Esophagus muscularis mucosa (tissue), 4 donors: Measurements from ENCODE around the gene DNAJC5. TPM values are rescaled to one million over a fixed set of nuclear protein-coding genes. Genes with fewer than 3 reads are reported as not detected.

Source experiments
- DNase-seq: peaks from one replicate; pipeline ENCODE4 v3.0.0-alpha.2; 2017; ENCODE audit errors: extremely low spot score
- H3K27ac ChIP-seq, 4 donors: fragments of 200-600 bp; sonication (generic); replicated peaks in 1 of 4; 1 replicate in 3 of 4; 2 replicates in 1 of 4; pipeline ENCODE4 v1.5.1; 2016 to 2019; ENCODE audit warnings: mild to moderate bottlenecking in 1 of 4
- H3K27me3 ChIP-seq, 4 donors: fragments of 200-600 bp; sonication (generic); one replicate each; pipeline versions ENCODE4 v1.5.1 to v1.6.0; 2016 to 2019
- H3K36me3 ChIP-seq, 4 donors: fragments of 200-600 bp; sonication (generic); one replicate each; pipeline ENCODE4 v1.5.1; 2016 to 2019
- H3K4me1 ChIP-seq, 4 donors: fragments of 200-600 bp; sonication (generic); one replicate each; pipeline ENCODE4 v1.5.1; 2016 to 2019
- H3K4me3 ChIP-seq, 4 donors: fragments of 200-600 bp; sonication (generic); 1 replicate in 2 of 4; 2 replicates in 2 of 4; pipeline ENCODE4 v1.5.1; 2016 to 2019; ENCODE audit warnings: mild to moderate bottlenecking in 4 of 4, moderate library complexity in 1 of 4
- H3K9me3 ChIP-seq, 4 donors: fragments of 200-600 bp; sonication (generic); 1 replicate in 3 of 4; 2 replicates in 1 of 4; pipeline ENCODE4 v1.5.1; 2016 to 2019
- EP300 ChIP-seq: sonication (generic); formaldehyde crosslinking; IDR thresholded peaks from one replicate; pipeline ENCODE4 v1.6.1; 2017; ENCODE audit warnings: antibody characterized with exemption
- POLR2A ChIP-seq: fragments of 450-650 bp; IDR thresholded peaks from one replicate; pipeline ENCODE4 v1.6.1; 2017; ENCODE audit warnings: antibody characterized with exemption, moderate library complexity, mild to moderate bottlenecking, low read depth
- POLR2AphosphoS5 ChIP-seq, 2 donors: sonication (generic); formaldehyde crosslinking; IDR thresholded peaks; one replicate each; pipeline ENCODE4 v1.6.1; 2017; ENCODE audit warnings: antibody characterized with exemption in 2 of 2
- WGBS: methylation state at CpG from one replicate; pipeline ENCODE4 v1.1.5; 2018; 5-methylcytosine and 5-hydroxymethylcytosine counted together
- intact Hi-C: fragments of 100-400 bp; cut with DNase I; formaldehyde crosslinking; loops from one replicate; pipeline ENCODE4 v1.15.1; 2023
- total RNA-seq, 4 donors: library from RNA; depleted of rRNA; stranded (reverse); fragments of >200 nt; gene quantifications; one replicate each; pipeline versions ENCODE4 v1.1.0 to v1.2.1, GENCODE V29; 2016
- TF ChIP-seq, protein P1 (sequence below), 3 experiments: fragments of 200-600 bp in 2 of 3; fragments of 450-650 bp in 1 of 3; sonication (generic) in 2 of 3; IDR thresholded peaks; one replicate each; pipeline ENCODE4 v1.5.1; 2017 to 2019; ENCODE audit warnings: antibody characterized with exemption in 3 of 3, mild to moderate bottlenecking in 2 of 3, moderate library complexity in 1 of 3

The DNAJC5 gene
- total RNA-seq, 4 donors from 2014 or later = 39.5 to 64.9 (median 53.1) TPM

DNA sequence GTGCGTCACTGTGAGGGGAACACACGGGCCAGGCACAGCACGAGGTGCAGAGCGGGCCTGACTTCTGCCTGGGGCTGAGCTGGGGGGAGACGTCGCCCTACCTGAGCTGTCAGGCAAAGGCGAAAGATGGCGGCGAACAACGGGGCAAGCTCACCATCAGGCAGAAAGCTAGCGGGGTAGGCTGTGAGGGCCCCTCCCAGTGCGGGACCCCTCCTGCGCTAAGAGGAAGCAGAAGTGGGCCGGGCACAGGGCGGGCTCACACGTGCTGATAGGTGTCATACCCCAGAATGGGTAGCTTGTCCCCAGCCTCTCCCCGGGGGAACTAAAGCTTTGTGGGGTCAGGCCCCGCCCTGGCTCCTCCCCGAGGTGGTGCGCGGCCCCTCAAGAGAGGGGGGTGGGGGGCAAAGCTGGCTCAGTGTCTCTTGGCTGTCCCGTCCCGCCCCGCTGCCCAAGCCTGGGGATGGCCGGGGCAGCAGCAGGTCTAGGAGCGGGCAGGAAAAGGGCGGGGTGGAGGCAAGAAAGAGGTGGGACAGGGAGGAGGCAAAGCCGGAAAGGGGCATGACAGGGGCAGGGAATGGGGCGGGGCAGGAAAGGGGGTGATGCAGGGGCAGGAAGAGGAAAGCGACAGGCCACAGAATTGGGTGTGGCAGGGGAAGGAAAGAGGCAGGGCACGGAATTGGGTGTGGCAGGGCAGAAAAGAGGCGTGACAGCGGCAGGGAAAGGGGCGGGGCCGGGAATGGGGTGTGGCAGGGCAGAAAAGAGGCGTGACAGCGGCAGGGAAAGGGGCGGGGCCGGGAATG lies 46.6 kb downstream of the DNAJC5 start:
- peak overlapping the region in 3 of 4 donors; percentile 48 to 71 (median 49) for H3K27ac ChIP-seq
- H3K4me1 ChIP-seq = peaks cover 25 to 45% (median 31%) of the 10 kb centered on the region in 4 donors
- TF ChIP-seq POLR2AphosphoS5 (IDR thresholded peaks at IDR 0.05) (no peak), EP300 (no peak), POLR2A (no peak)
- TF ChIP-seq, protein P1, sequence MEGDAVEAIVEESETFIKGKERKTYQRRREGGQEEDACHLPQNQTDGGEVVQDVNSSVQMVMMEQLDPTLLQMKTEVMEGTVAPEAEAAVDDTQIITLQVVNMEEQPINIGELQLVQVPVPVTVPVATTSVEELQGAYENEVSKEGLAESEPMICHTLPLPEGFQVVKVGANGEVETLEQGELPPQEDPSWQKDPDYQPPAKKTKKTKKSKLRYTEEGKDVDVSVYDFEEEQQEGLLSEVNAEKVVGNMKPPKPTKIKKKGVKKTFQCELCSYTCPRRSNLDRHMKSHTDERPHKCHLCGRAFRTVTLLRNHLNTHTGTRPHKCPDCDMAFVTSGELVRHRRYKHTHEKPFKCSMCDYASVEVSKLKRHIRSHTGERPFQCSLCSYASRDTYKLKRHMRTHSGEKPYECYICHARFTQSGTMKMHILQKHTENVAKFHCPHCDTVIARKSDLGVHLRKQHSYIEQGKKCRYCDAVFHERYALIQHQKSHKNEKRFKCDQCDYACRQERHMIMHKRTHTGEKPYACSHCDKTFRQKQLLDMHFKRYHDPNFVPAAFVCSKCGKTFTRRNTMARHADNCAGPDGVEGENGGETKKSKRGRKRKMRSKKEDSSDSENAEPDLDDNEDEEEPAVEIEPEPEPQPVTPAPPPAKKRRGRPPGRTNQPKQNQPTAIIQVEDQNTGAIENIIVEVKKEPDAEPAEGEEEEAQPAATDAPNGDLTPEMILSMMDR (IDR thresholded peaks at IDR 0.05) = no peak
- intact Hi-C loops = no loop called here
- no peak for DNase-seq
- H3K4me3 ChIP-seq = no peak overlapping the region
- WGBS = 68% methylated on average over 37 of the region's 39 CpGs
- no peaks in the 10 kb centered on the region for H3K9me3 ChIP-seq
- no peaks in the 10 kb centered on the region for H3K27me3 ChIP-seq
- H3K36me3 ChIP-seq = peaks cover 38 to 84% (median 80%) of the 10 kb centered on the region in 4 donors

DNA sequence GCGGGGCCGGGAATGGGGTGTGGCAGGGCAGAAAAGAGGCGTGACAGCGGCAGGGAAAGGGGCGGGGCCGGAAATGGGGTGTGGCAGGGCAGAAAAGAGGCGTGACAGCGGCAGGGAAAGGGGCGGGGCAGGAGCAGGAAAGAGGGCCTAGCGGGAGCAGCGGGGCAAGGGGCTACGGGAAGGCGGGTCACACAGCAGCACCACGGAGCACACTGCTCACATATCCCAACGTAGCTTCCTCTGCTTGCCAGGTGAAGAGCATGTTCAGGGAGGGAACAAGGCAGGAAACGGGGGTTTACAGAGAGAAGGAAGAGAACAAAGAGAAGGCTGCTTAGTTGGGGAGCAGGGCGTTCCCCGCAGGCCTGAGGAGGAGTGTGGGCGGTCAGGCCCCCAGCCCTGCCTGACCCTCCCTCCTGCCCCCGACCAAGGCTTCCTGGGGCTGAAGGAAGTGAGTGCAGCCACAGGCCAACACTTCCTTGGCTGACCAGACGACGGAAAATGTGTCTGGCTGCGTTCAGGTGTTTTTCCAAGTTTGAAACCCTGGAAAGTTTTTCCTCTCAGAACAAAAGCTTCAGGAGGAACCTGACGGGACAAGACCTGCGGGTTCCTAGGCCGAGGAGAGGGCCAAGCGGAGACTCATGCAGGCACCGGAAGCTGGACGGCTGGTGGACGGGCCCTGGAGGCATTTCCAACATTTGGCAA lies 47.5 kb downstream of the DNAJC5 start:
- H3K36me3 ChIP-seq = peaks cover 38 to 82% (median 81%) of the 10 kb centered on the region in 4 donors
- peaks cover 35 to 54% (median 40%) of the 10 kb centered on the region in 4 donors for H3K4me1 ChIP-seq
- DNase-seq = no peak
- TF ChIP-seq POLR2AphosphoS5 (IDR thresholded peaks at IDR 0.05) (no peak), POLR2A (no peak), EP300 (no peak)
- TF ChIP-seq, protein P1 (IDR thresholded peaks at IDR 0.05) = no peak
- no peak overlapping the region for H3K4me3 ChIP-seq
- intact Hi-C loops = no loop called here
- H3K27ac ChIP-seq = peak overlapping the region; percentile 46 to 75 (median 68)
- H3K9me3 ChIP-seq = no peaks in the 10 kb centered on the region
- 62% methylated on average over 30 of the region's 30 CpGs for WGBS
- no peaks in the 10 kb centered on the region for H3K27me3 ChIP-seq

DNA sequence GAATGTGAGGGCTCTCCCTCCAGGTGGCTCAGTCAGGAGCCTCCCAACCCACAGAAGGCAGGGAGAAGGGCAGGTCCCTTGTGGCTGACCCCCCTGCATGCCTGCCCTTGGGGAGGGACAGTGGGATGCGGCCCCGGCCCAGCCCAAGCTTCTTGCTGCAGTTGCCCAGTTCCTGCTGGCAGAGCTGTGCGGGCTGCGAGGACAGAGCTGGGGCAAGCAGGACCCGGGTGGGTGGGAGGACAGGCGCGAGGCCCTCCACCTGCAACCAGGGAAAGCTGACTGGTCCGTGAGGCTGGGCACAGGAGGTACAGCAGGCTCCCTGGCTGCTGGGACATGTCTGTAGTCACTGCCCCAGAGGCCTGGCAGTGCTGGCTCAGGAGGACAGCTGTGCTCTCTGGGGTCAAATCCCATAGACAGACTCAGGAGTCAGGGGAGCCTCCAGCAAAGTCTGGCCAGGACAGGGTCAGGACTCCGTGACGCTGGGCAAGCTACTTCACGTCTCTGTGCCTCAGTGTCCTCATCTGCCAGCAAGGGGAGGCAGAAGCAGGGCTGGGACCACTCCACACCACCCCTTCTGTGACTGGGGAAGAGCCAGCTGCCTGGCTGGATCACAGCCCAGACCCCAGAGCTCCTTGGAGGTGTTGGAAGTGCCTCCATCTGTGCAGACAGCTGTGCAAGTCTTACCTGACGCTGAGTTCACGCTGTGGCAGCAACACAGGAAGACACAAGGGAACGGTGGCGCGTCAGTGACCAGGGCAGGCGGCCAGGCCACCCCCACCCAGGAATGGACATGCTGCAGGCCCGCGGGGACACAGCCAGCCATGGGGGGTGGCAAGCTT lies 48.3 kb downstream of the DNAJC5 start:
- H3K27me3 ChIP-seq = no peaks in the 10 kb centered on the region
- H3K27ac ChIP-seq = peak overlapping the region; percentile 46 to 75 (median 68)
- DNase-seq = no peak
- H3K4me1 ChIP-seq = peaks cover 43 to 62% (median 48%) of the 10 kb centered on the region in 4 donors
- TF ChIP-seq POLR2A (no peak), EP300 (no peak), POLR2AphosphoS5 (IDR thresholded peaks at IDR 0.05) (no peak)
- TF ChIP-seq, protein P1 (IDR thresholded peaks at IDR 0.05) = no peak
- H3K9me3 ChIP-seq = no peaks in the 10 kb centered on the region
- intact Hi-C loops = no loop called here
- H3K36me3 ChIP-seq = peaks cover 38 to 78% (median 77%) of the 10 kb centered on the region in 4 donors
- 63% methylated on average over 5 of the region's 19 CpGs for WGBS
- H3K4me3 ChIP-seq = no peak overlapping the region

DNA sequence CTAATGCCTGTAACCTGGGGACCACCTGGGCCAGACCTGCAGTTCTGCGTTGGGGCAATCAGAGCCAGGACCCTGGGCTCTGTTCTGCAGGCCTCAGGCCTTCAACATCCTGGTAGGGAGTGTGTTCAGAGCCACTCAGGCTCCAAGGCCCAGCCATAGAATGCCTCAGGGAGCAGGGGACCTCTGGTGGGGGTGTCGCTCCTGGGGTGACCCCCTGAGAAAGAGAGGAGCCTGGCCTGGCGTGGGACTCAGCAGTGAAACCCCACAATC lies 48.8 kb downstream of the DNAJC5 start:
- H3K27ac ChIP-seq = peak overlapping the region in 2 of 4 donors; percentile 46 to 75
- TF ChIP-seq, protein P1 (IDR thresholded peaks at IDR 0.05) = no peak
- TF ChIP-seq POLR2A (no peak), EP300 (no peak), POLR2AphosphoS5 (IDR thresholded peaks at IDR 0.05) (no peak)
- H3K36me3 ChIP-seq = peaks cover 38 to 73% (median 71%) of the 10 kb centered on the region in 4 donors

More for the DNA sequence above, 48.8 kb downstream of the DNAJC5 start:
- intact Hi-C loops = loop anchor here (2.0 kb wide), 1 partner anchor 37 kb away; no protein-coding TSS in a partner anchor
- peaks cover 48 to 62% (median 53%) of the 10 kb centered on the region in 4 donors for H3K4me1 ChIP-seq
- WGBS = 100% methylated on average over 1 of the region's 3 CpGs
- H3K27me3 ChIP-seq = no peaks in the 10 kb centered on the region
- H3K4me3 ChIP-seq = no peak overlapping the region
- no peaks in the 10 kb centered on the region for H3K9me3 ChIP-seq
- no peak for DNase-seq
